GM18499 (cell line): ENCODE data around the gene ADAMTSL1.

Source experiments
- ATAC-seq: cut with Tn5 transposase; IDR thresholded peaks from one replicate; pipeline ENCODE4 v1.9.1; 2021; ENCODE audit warnings: moderate number of reproducible peaks; ENCODE audit not compliant: insufficient read depth, unreplicated experiment

Gene ADAMTSL1

GRCh38 chr9:18545636-18546360, 71.8 kb downstream of the ADAMTSL1 start:
- no peak for ATAC-seq

- no peak for ATAC-seq
Measured at GRCh38 chr9:18548456-18548855, 74.5 kb downstream of the ADAMTSL1 start.

GRCh38 chr9:18549772-18550171, 75.8 kb downstream of the ADAMTSL1 start:
- no peak for ATAC-seq

- ATAC-seq = no peak
Measured at GRCh38 chr9:18550286-18550685, 76.3 kb downstream of the ADAMTSL1 start.

- no peak for ATAC-seq
Measured at GRCh38 chr9:18554244-18554643, 80.3 kb downstream of the ADAMTSL1 start.

- no peak for ATAC-seq
Measured at GRCh38 chr9:18555105-18555883, 81.3 kb downstream of the ADAMTSL1 start.

- no peak for ATAC-seq
Measured at GRCh38 chr9:18564018-18564880, 90.3 kb downstream of the ADAMTSL1 start.

GRCh38 chr9:18566121-18566520, 92.2 kb downstream of the ADAMTSL1 start:
- no peak for ATAC-seq

GRCh38 chr9:18568973-18569372, 95.0 kb downstream of the ADAMTSL1 start:
- ATAC-seq = no peak

- ATAC-seq = no peak
Measured at GRCh38 chr9:18569941-18570630, 96.1 kb downstream of the ADAMTSL1 start.

GRCh38 chr9:18573021-18573556, 99.1 kb downstream of the ADAMTSL1 start:
- ATAC-seq = no peak

- no peak for ATAC-seq
Measured at GRCh38 chr9:18575686-18576085, 101.7 kb downstream of the ADAMTSL1 start.

- no peak for ATAC-seq
Measured at GRCh38 chr9:18579536-18579935, 105.6 kb downstream of the ADAMTSL1 start.

GRCh38 chr9:18580151-18580550, 106.2 kb downstream of the ADAMTSL1 start:
- ATAC-seq = no peak

GRCh38 chr9:18585996-18586395, 112.0 kb downstream of the ADAMTSL1 start:
- ATAC-seq = no peak

- ATAC-seq = no peak
Measured at GRCh38 chr9:18588002-18588401, 114.0 kb downstream of the ADAMTSL1 start.

GRCh38 chr9:18591261-18591660, 117.3 kb downstream of the ADAMTSL1 start:
- no peak for ATAC-seq

- no peak for ATAC-seq
Measured at GRCh38 chr9:18594837-18595236, 120.9 kb downstream of the ADAMTSL1 start.

- no peak for ATAC-seq
Measured at GRCh38 chr9:18595597-18595996, 121.6 kb downstream of the ADAMTSL1 start.

- no peak for ATAC-seq
Measured at GRCh38 chr9:18596920-18597319, 123.0 kb downstream of the ADAMTSL1 start.
